Stimulated activated CD4-positive, alpha-beta T cell treated with anti-CD3 and anti-CD28 coated beads, Interleukin-15, amount 100 ng/mL, for 1 hour (primary cell): ENCODE data around the gene HMOX1.
"Not testable (repeated sequence)": the region's sequence is repeated elsewhere in the genome, so short reads cannot be mapped to it uniquely, and the experiment has no call there.

Experiments used
- DNase-seq, 2 donors: peaks; one replicate each; pipeline ENCODE4 v3.0.0-alpha.2; 2020; ENCODE audit warnings: low read depth in 1 of 2, low spot score in 1 of 2

The HMOX1 gene

GRCh38 chr22:35432228-35432905 is 51.5 kb downstream of the HMOX1 start:
- no peak for DNase-seq

DNA sequence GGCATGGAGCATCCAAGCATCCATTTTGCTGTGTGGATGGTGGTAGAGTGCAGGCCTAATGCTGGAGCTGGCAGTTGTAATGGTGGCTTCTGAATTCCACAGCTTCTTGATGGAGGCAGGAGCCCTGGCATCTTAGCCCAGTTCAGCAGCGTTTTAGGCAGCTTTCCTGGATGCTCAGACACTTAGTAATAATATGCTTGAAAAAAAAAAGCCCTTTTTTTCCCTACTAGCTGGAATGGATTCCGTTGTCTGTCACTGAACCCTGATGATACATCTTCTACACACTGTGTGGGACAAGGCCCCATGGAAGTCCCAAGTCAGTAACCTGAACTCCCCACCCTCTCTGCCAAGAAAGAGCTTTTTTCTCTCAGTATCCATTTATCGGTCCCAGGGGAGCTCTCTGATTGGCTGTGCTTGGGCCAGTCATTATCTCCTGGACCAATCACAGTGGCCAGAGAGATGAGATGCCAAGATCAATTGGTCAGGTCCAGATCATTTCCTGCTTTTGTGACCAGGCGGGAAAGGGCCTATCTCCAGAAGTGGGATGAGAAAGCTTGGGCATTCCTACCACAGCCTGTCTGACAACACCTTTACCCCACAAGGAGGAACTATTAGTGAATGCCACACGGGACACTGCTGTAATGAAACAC is 53.3 kb downstream of the HMOX1 start:
- no peak for DNase-seq

- no peak for DNase-seq
Measured at GRCh38 chr22:35435201-35435740, 54.4 kb downstream of the HMOX1 start.

DNA sequence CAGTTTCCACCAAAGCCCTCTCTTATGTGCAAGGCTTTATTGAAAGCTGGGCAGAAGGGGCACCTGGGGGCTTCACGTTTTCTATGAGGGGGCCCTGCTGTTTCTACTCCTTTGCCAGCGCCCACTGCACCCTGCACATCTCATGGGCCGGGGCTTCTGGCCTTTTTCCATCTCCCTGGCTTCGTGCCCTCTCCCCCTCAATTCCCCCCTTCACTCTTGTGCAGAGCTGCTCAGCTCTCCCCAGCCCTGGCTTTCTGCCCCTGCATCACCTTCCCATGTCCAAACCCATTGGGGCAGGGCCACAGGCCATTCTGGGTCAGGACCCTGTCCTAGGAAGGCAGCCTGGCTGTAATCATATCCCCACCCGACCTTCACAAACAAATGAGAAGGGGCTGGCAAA is 55.5 kb downstream of the HMOX1 start:
- no peak for DNase-seq

GRCh38 chr22:35437049-35437448 is 56.2 kb downstream of the HMOX1 start:
- no peak for DNase-seq

DNA sequence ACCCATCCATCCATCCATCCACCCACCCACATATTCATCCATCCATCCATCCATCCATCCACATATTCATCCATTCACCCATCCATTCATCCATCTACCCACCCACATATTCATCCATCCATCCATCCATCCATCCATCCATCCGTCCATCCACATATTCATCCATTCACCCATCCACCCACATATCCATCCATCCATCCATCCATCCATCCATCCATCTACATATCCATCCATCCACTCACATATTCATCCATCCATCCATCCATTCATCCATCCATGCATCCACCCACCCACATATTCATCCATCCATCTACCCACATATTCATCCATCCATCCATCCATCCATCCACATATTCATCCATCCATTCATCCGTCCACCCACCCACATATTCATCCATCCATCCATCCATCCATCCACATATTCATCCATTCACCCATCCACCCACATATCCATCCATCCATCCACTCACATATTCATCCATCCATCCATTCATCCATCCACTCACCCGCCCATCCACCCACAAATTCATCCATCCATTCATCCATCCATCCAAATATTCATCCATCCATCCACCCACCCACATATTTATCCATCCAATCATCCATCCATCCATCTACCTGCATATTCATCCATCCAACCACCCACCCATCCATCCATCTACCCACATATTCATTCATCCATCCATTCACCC is 57.9 kb downstream of the HMOX1 start:
- DNase-seq, result not testable (repeated sequence)

DNA sequence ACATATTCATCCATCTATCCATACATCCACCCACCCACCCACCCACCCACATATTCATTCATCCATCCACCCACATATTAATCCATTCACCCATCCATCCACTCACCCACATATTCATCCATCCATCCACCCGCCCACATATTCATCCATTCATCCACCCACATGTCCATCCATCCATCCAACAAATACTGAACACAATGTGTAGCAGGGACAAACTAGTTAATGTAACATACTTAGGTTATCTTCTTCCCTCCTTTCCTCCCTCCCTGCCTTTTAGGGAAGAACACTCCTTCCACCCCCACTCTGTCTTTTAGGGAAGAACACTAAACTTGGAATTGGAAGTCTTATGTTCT is 58.4 kb downstream of the HMOX1 start:
- no peak for DNase-seq

- no peak for DNase-seq
Measured at GRCh38 chr22:35440129-35440528, 59.2 kb downstream of the HMOX1 start.

DNA sequence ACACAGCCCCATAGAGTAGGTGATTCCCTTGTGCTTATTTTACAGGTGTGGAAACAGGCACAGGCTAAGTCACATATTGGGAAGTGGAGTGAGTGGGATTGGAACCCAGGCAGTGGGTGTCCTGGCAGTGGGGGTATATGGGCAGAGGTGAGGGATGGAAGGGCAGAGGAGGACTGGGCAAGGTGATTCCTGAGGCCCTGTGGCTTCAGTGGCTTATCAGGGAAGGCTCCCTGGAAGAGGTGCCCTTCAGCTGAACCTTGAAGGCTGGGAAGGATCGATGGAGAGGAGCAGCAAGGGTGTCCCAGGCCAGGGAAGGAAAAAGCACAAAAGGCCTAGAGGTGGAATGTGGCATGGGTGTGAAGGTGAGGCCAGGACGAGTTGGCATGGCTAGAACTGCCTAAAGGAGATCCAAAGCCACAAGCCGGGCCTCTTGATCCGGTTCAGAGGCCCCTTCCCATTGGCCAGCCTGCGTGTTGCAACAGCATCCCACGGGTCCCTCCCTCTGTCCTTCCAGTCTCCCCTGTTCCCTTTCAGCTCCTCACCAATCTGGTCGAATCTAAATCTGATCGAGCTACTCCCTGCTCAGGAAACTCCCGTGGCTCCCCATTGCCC is 60.7 kb downstream of the HMOX1 start:
- DNase-seq, result no peak

- DNase-seq, result no peak
Measured at GRCh38 chr22:35442471-35442870, 61.6 kb downstream of the HMOX1 start.

GRCh38 chr22:35443338-35443737 is 62.4 kb downstream of the HMOX1 start:
- no peak for DNase-seq
